HepG2 (cell line): Measurements from ENCODE around the gene MAN1C1. TPM values are rescaled to one million over a fixed set of nuclear protein-coding genes. Genes with fewer than 3 reads are reported as not detected.
A peak's percentile ranks its signal among the peaks of the same experiment; 100 is the strongest.

ENCODE experiments used
- AGO1 ChIP-seq: fragments of 200-400 bp; formaldehyde crosslinking; IDR thresholded peaks from 2 replicates; pipeline ENCODE4 v1.6.1; 2017; ENCODE audit warnings: mild to moderate bottlenecking, low read depth, low read length, moderate library complexity; ENCODE audit not compliant: poor library complexity, severe bottlenecking
- AGO2 ChIP-seq: fragments of 200-400 bp; formaldehyde crosslinking; optimal IDR thresholded peaks from 2 replicates; pipeline ENCODE3; 2017; ENCODE audit warnings: mild to moderate bottlenecking, low read depth, low read length, moderate library complexity
- GZF1 ChIP-seq: sonication (generic); formaldehyde crosslinking; IDR thresholded peaks from 2 replicates; pipeline ENCODE4 v1.5.1; 2020; ENCODE audit warnings: mild to moderate bottlenecking, missing genetic modification reagents
- HINFP ChIP-seq: sonication (generic); formaldehyde crosslinking; IDR thresholded peaks from 2 replicates; pipeline ENCODE4 v1.4.0; 2020; ENCODE audit warnings: low read depth, mild to moderate bottlenecking, missing genetic modification reagents
- HNF1B ChIP-seq: sonication (generic); formaldehyde crosslinking; IDR thresholded peaks from 2 replicates; pipeline ENCODE4 v1.5.1; 2020; ENCODE audit warnings: mild to moderate bottlenecking, moderate library complexity, missing genetic modification reagents
- NONO ChIP-seq, 2 experiments: fragments of 450-650 bp in 1 of 2; sonication (generic) in 1 of 2; formaldehyde crosslinking in 1 of 2; IDR thresholded peaks in 1 of 2; conservative IDR thresholded peaks in 1 of 2; 2 replicates each; pipeline versions ENCODE4 v1.6.1 to v1.8.0; 2017 to 2022; ENCODE audit warnings: mild to moderate bottlenecking in 1 of 2, missing genetic modification reagents in 1 of 2, moderate library complexity in 1 of 2
- PHF21A ChIP-seq: sonication (generic); formaldehyde crosslinking; IDR thresholded peaks from 2 replicates; pipeline ENCODE4 v1.5.0; 2020; ENCODE audit warnings: mild to moderate bottlenecking, missing genetic modification reagents
- THYN1 ChIP-seq: sonication (generic); formaldehyde crosslinking; IDR thresholded peaks from 2 replicates; pipeline ENCODE4 v1.8.1; 2023; ENCODE audit warnings: low read depth, mild to moderate bottlenecking, moderate library complexity, missing genetic modification reagents, borderline replicate concordance
- ZNF235 ChIP-seq: sonication (generic); formaldehyde crosslinking; IDR thresholded peaks from 2 replicates; pipeline ENCODE4 v1.8.1; 2023; ENCODE audit warnings: mild to moderate bottlenecking, missing genetic modification reagents, borderline replicate concordance
- ZNF558 ChIP-seq: sonication (generic); formaldehyde crosslinking; IDR thresholded peaks from 2 replicates; pipeline ENCODE4 v1.9.0; 2022; ENCODE audit warnings: mild to moderate bottlenecking, missing genetic modification reagents, borderline replicate concordance
- ZSCAN31 ChIP-seq: sonication (generic); formaldehyde crosslinking; IDR thresholded peaks from 2 replicates; pipeline ENCODE4 v1.5.0; 2020; ENCODE audit warnings: low read depth, mild to moderate bottlenecking, missing genetic modification reagents
- polyA plus RNA-seq, 8 experiments: library from polyadenylated mRNA; depleted of rRNA in 3 of 8; stranded (reverse) in 7 of 8; unstranded in 1 of 8; fragments of >200 nt; fragmentation: Illumina TruSeq in 4 of 8; extraction: Trizol in 4 of 8; gene quantifications; 2 replicates each; pipeline versions ENCODE4 v1.2.1 to v1.2.3, GENCODE V29; 2011 to 2016; ENCODE audit warnings: low read depth in 4 of 8, missing spikeins in 1 of 8, mixed read lengths in 1 of 8; ENCODE audit not compliant: insufficient read depth in 1 of 8
- total RNA-seq, 5 experiments: library from RNA; depleted of rRNA; stranded (reverse); fragments of >200 nt; fragmentation: Illumina TruSeq; extraction: Trizol; gene quantifications; 2 replicates each; pipeline ENCODE4 v1.2.3, GENCODE V29; 2016; ENCODE audit warnings: low read depth in 1 of 5
- TF ChIP-seq, protein P1 (sequence below), 2 experiments: sonication (generic) in 1 of 2; formaldehyde crosslinking in 1 of 2; IDR thresholded peaks; 2 replicates each; pipeline versions ENCODE4 v1.4.0 to v1.6.1; 2016 to 2020; ENCODE audit warnings: borderline replicate concordance in 1 of 2, low read depth in 1 of 2, mild to moderate bottlenecking in 1 of 2, missing genetic modification reagents in 1 of 2
- TF ChIP-seq, protein P2 (sequence below): sonication (generic); formaldehyde crosslinking; IDR thresholded peaks from 2 replicates; pipeline ENCODE4 v1.4.0; 2020; ENCODE audit warnings: mild to moderate bottlenecking, missing genetic modification reagents
- TF ChIP-seq, protein P3 (sequence below): sonication (generic); formaldehyde crosslinking; conservative IDR thresholded peaks from 2 replicates; pipeline ENCODE4 v1.4.0; 2020; ENCODE audit warnings: missing genetic modification reagents

Gene MAN1C1
- total and polyA plus RNA-seq, 2 of the 13 experiments (the other 11 are each of a cell fraction or from before 2014, with no cell fraction given), result 0.18 to 0.49 TPM

- TF ChIP-seq, protein P1, sequence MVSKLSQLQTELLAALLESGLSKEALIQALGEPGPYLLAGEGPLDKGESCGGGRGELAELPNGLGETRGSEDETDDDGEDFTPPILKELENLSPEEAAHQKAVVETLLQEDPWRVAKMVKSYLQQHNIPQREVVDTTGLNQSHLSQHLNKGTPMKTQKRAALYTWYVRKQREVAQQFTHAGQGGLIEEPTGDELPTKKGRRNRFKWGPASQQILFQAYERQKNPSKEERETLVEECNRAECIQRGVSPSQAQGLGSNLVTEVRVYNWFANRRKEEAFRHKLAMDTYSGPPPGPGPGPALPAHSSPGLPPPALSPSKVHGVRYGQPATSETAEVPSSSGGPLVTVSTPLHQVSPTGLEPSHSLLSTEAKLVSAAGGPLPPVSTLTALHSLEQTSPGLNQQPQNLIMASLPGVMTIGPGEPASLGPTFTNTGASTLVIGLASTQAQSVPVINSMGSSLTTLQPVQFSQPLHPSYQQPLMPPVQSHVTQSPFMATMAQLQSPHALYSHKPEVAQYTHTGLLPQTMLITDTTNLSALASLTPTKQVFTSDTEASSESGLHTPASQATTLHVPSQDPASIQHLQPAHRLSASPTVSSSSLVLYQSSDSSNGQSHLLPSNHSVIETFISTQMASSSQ (IDR thresholded peaks at IDR 0.05; ENCODE audit: low read depth), result no peak
- TF ChIP-seq, protein P1 (CRISPR knock-in tag; IDR thresholded peaks at IDR 0.05; ENCODE audit: borderline replicate concordance), result no peak; the same call in 1 of the 2 replicates
- TF ChIP-seq NONO (IDR thresholded peaks at IDR 0.05) (no peak), NONO (CRISPR knock-in tag; conservative IDR thresholded peaks at IDR 0.05) (no peak), HNF1B (0 out of 2 replicates have a peak, but pooled peaks have one; percentile 40), AGO1 (peak; percentile 42), AGO2 (peak; percentile 95), ZSCAN31 (CRISPR knock-in tag) (0 out of 2 replicates have a peak, but pooled peaks have one; percentile 28), ZNF235 (CRISPR knock-in tag) (peak; percentile 68; the same call in 1 of the 2 replicates), ZNF558 (CRISPR knock-in tag) (peak; percentile 35; the same call in 1 of the 2 replicates), PHF21A (CRISPR knock-in tag) (peak; percentile 10; the same call in 1 of the 2 replicates), THYN1 (CRISPR knock-in tag) (no peak), HINFP (CRISPR knock-in tag) (peak; percentile 11; the same call in 1 of the 2 replicates), GZF1 (CRISPR knock-in tag) (no peak)
- TF ChIP-seq, protein P2, sequence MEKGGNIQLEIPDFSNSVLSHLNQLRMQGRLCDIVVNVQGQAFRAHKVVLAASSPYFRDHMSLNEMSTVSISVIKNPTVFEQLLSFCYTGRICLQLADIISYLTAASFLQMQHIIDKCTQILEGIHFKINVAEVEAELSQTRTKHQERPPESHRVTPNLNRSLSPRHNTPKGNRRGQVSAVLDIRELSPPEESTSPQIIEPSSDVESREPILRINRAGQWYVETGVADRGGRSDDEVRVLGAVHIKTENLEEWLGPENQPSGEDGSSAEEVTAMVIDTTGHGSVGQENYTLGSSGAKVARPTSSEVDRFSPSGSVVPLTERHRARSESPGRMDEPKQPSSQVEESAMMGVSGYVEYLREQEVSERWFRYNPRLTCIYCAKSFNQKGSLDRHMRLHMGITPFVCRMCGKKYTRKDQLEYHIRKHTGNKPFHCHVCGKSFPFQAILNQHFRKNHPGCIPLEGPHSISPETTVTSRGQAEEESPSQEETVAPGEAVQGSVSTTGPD (CRISPR knock-in tag), result no peak
- TF ChIP-seq, protein P3, sequence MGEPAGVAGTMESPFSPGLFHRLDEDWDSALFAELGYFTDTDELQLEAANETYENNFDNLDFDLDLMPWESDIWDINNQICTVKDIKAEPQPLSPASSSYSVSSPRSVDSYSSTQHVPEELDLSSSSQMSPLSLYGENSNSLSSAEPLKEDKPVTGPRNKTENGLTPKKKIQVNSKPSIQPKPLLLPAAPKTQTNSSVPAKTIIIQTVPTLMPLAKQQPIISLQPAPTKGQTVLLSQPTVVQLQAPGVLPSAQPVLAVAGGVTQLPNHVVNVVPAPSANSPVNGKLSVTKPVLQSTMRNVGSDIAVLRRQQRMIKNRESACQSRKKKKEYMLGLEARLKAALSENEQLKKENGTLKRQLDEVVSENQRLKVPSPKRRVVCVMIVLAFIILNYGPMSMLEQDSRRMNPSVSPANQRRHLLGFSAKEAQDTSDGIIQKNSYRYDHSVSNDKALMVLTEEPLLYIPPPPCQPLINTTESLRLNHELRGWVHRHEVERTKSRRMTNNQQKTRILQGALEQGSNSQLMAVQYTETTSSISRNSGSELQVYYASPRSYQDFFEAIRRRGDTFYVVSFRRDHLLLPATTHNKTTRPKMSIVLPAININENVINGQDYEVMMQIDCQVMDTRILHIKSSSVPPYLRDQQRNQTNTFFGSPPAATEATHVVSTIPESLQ (CRISPR knock-in tag), result no peak
Observed at GRCh38 chr1:25820247-25821111, 203.9 kb downstream of the MAN1C1 start (continued).
